Breast epithelium (tissue), 3 donors: Measurements from ENCODE around the gene SH2D7.

Experiments
- CTCF ChIP-seq, 3 donors: fragments of 450-650 bp; IDR thresholded peaks; one replicate each; pipeline ENCODE4 v1.5.1; 2016 to 2017; ENCODE audit warnings: antibody characterized with exemption in 3 of 3, mild to moderate bottlenecking in 3 of 3, moderate library complexity in 3 of 3
- POLR2AphosphoS5 ChIP-seq, 3 donors: sonication (generic); formaldehyde crosslinking; IDR thresholded peaks; one replicate each; pipeline ENCODE4 v1.6.1; 2017; ENCODE audit warnings: antibody characterized with exemption in 3 of 3

DNA sequence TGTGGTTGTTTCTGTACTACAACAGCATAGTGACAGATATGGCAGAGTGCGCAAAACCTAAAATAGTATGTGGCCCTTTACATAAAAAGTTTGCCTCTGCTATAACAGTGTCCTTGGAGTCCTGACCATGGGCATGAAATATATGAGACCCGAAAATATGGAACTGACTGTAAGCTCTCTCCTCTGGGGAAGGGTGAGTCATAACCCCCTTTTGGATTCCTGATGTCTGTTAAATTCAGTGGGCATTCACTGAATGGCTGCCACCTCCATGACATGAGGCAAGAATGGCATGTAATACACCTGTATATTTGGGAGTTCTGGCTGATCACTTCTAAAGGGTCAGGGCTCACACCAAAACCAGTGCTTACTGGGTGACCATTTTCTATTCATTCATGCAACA lies 21.0 kb upstream of the SH2D7 start:
- no peak for TF ChIP-seq CTCF (IDR thresholded peaks at IDR 0.05)
- TF ChIP-seq POLR2AphosphoS5 (IDR thresholded peaks at IDR 0.05) = no peak
